GM10266 (cell line): ENCODE measurements around the gene CCT4.
"Not testable (repeated sequence)": the region's sequence is repeated elsewhere in the genome, so short reads cannot be mapped to it uniquely, and the experiment has no call there.

Source experiments
- DNase-seq: peaks from one replicate; pipeline ENCODE4 v3.0.0; 2012; ENCODE audit errors: extremely low spot score
- TF ChIP-seq, protein P1 (sequence below): IDR thresholded peaks from 2 replicates; pipeline ENCODE4 v1.5.1; 2012; ENCODE audit warnings: mild to moderate bottlenecking, low read depth; ENCODE audit not compliant: control insufficient read depth, insufficient read depth; ENCODE audit errors: missing control alignments

Gene CCT4

DNA sequence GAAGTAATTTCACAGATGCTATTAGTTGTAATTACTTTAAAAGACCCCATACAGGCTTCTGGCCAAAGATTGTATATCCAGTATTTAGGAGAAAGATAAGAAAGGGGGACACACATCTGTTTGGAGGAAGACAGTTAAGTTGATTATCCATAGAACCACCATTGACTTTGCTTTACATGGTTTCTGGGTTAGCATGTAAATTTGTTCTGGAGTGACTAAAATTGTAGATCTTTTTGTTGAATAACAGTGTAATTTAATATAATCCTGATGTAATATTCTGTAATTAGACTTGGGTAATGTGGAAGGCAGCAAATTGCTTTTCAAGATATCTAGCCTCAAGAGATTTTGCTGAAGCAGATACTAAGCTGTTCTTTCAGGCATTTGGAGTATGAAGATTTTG is 34.3 kb upstream of the CCT4 start:
- DNase-seq: no peak
- TF ChIP-seq, protein P1, sequence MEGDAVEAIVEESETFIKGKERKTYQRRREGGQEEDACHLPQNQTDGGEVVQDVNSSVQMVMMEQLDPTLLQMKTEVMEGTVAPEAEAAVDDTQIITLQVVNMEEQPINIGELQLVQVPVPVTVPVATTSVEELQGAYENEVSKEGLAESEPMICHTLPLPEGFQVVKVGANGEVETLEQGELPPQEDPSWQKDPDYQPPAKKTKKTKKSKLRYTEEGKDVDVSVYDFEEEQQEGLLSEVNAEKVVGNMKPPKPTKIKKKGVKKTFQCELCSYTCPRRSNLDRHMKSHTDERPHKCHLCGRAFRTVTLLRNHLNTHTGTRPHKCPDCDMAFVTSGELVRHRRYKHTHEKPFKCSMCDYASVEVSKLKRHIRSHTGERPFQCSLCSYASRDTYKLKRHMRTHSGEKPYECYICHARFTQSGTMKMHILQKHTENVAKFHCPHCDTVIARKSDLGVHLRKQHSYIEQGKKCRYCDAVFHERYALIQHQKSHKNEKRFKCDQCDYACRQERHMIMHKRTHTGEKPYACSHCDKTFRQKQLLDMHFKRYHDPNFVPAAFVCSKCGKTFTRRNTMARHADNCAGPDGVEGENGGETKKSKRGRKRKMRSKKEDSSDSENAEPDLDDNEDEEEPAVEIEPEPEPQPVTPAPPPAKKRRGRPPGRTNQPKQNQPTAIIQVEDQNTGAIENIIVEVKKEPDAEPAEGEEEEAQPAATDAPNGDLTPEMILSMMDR: no peak

DNA sequence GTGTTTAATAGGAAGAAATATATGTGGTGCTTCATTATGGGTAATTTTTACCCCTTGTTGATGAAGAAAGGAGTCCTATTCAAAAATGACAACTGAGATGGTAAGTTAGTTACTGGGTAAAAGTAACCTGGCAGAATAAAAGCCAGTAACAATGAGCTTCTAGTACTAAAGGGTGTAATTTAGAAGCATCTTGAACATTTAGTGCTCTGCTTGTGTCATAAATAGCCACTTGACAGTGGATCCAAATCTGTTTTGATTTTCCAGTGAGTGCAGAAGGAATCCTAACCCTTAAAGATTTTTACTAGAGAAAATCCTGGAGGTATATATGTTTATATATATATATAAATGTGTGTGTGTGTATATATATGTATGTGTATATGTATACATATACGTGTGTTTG is 32.1 kb upstream of the CCT4 start:
- no peak for DNase-seq
- TF ChIP-seq, protein P1: no peak

DNA sequence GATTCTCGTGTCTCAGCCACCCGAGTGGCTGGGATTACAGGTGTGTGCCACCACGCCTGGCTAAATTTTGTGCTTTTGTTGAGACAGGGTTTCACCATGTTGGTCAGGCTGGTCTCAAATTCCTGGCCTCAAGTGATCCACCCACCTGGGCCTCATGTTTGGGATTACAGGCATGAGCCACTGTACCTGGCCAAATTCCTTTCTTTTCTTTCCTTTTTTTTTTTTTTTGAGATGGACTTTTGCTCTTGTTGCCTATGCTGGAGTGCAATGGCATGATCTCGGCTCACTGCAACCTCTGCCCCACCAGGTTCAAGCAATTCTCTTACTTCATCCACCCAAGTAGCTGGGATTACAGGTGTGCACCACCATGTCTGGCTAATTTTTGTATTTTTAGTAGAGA is 26.3 kb upstream of the CCT4 start:
- DNase-seq: not testable (repeated sequence)

DNA sequence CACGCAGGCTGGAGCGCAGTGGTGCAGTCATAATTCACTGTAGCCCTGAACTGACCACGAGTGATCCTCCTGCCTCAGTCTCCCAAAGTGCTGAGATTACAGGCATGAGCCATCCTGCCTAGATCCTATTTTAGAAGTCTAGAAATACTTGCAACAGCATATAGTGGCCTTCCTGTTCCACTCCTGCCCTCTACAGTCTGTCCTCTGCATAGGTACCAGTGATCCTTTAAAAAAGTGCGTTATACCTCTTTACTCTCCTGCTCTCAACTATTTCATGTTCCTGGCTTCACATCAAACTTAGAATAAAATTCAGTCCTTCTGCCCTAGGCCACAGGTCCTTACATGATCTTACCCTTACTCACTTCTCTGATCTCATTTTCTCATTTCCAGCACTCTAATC is 23.1 kb upstream of the CCT4 start:
- TF ChIP-seq, protein P1: peak; percentile 31
- DNase-seq: no peak

DNA sequence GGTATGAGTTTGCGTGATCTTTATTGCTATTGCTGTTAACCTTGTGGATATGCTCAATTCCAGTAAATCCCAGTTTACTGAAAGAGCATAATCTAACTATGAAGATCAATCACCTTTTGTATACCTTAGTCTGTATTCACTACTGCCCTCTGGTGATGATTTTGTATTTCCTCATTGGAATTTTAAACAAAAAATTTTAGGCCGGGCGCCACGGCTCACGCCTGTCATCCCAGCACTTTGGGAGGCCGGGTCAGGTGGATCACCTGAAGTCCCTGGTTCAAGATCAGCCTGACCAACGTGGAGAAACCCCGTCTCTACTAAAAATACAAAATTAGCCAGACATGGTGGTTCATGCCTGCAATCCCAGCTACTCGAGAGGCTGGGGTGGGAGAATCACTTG is 22.1 kb upstream of the CCT4 start:
- no peak for DNase-seq
- TF ChIP-seq, protein P1: no peak

DNA sequence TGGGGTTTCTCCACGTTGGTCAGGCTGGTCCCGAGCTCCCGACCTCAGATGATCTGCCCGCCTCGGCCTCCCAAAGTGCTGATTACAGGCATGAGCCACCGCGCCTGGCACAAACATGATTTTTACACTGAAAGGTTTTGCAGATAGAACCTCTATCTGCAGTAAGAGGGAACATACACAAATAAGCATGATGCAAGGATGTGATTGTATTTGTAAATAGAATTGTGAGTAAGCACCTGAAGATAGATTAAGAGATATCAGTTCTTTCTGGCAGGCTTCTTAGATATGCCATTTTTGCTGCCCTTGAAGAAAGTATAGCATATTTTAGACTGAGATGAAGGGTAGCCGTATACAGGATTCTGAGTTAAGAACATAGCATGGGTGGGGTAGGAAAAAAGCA is 20.7 kb upstream of the CCT4 start:
- DNase-seq: no peak
- TF ChIP-seq, protein P1: no peak

DNA sequence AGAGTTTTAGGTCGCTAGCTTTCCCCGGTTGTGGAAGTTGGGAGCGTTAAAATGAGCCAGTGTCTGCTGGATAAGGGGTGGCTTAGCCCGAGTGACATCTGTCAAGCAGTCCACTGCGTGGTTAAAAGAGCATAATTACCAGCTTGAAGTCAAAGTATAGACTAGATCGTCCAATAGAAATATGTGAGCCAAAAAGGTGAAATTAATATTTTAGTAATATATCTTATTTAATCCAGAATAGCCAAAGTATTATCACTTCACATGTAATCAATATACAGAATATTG is 17.7 kb upstream of the CCT4 start:
- no peak for DNase-seq
- TF ChIP-seq, protein P1: no peak

DNA sequence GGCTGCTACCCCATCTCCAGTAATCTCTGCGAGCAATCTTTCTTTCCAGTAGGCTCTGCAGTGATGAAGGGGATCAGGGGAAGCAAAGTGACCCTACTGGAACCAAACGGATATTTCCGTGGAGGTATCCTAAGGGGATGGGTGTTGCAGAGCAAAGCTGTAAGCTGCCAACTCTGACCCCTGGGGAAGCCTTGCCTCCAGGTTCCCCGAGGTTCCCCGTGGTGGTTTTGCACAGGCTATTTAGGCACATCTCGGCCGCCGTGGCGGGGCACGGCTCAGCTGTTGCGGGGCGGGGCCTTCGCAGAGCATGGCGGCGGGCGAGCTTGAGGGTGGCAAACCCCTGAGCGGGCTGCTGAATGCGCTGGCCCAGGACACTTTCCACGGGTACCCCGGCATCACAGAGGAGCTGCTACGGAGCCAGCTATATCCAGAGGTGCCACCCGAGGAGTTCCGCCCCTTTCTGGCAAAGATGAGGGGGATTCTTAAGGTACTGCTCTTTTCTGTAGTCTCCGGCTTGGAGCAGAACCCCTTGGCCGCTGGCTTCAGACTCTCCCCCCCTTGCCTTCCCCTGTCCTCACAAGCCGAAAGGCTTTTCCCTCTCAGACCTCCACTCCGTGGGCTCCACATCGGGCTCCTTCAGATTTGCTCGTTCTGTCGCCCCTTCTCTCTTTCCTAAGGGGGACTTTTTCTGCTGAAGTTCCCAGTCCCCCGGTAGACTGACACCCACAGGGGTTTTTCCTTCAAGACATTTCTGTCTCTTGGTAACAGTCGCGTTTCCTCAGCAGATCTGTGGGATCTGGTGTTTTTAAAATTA is 17.1 kb upstream of the CCT4 start, which contains the start of gene COMMD1:
Gene COMMD1 (plus strand): TSS at position 303 of the 814 bp plus-strand sequence. CDS start 5 bp downstream, at position 308.
- peak; percentile 73 for DNase-seq
- TF ChIP-seq, protein P1: no peak
